C4-2B (cell line): ENCODE data around the gene SRGAP2C.
"Not testable (repeated sequence)": the region's sequence is repeated elsewhere in the genome, so short reads cannot be mapped to it uniquely, and the experiment has no call there.

Experiments
- CTCF ChIP-seq: fragments of 450-650 bp; conservative IDR thresholded peaks from 2 replicates; pipeline ENCODE4 v1.5.1; 2017; ENCODE audit warnings: mild to moderate bottlenecking
- ZFX ChIP-seq: fragments of 450-650 bp; IDR thresholded peaks from 2 replicates; pipeline ENCODE4 v1.6.1; 2017

GRCh38 chr1:121433517-121433916 is 248.7 kb downstream of the SRGAP2C start:
- TF ChIP-seq CTCF, ZFX: not testable (repeated sequence)
